Measurements from ENCODE around the gene ESRP2.

The ESRP2 gene

GRCh38 chr16:68227850-68228553, 7.9 kb downstream of the ESRP2 start:
- DNase-seq, result no peak
- TF ChIP-seq, protein P1, sequence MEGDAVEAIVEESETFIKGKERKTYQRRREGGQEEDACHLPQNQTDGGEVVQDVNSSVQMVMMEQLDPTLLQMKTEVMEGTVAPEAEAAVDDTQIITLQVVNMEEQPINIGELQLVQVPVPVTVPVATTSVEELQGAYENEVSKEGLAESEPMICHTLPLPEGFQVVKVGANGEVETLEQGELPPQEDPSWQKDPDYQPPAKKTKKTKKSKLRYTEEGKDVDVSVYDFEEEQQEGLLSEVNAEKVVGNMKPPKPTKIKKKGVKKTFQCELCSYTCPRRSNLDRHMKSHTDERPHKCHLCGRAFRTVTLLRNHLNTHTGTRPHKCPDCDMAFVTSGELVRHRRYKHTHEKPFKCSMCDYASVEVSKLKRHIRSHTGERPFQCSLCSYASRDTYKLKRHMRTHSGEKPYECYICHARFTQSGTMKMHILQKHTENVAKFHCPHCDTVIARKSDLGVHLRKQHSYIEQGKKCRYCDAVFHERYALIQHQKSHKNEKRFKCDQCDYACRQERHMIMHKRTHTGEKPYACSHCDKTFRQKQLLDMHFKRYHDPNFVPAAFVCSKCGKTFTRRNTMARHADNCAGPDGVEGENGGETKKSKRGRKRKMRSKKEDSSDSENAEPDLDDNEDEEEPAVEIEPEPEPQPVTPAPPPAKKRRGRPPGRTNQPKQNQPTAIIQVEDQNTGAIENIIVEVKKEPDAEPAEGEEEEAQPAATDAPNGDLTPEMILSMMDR (IDR thresholded peaks at IDR 0.05; ENCODE audit: low read depth, low read length, missing control alignments), result no peak
- H3K27me3 ChIP-seq (replicated peaks), result no peaks in the 10 kb centered on the region
- no peak overlapping the region for H3K4me3 ChIP-seq (ENCODE audit: low read depth, low read length)
- no peaks in the 10 kb centered on the region for H3K36me3 ChIP-seq (replicated peaks)
- in situ Hi-C loops (cut with HindIII; ENCODE audit: low pct_ligation_motif_present, low sequenced_read_pairs), result no loop called here
- H3K27ac ChIP-seq, result no peak overlapping the region

DNA sequence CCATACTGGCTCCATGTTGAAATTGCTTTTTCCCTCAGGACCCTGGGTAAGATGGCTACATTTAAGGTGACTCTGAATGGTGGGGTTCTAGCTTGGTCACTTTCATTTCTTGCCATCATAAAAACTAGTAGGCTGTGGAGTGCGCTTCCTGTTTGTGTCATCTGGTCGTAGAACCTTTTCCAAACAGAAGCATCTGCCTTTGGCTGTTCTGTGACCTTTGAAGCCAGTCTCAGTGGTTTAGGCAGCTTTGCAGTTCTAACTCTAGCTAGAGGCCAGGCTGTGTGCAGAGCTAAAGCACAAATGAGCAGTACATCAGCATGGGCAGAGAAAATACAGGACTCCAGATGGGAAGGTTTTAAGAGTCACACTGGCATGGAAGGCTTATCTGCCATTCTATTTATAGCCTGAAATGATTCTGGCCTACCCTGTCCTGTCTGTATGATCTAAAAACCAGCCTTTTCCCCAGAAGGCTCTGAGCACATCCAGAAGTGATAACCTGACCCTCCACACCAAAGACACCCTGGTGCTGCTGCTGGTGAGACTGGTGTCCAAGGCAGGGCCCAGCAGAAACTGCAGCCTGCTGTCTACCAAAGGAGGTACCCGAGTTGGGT, 8.6 kb downstream of the ESRP2 start:
- TF ChIP-seq, protein P1 (IDR thresholded peaks at IDR 0.05; ENCODE audit: low read depth, low read length, missing control alignments), result no peak
- in situ Hi-C loops (cut with HindIII; ENCODE audit: low pct_ligation_motif_present, low sequenced_read_pairs), result no loop called here
- Histone ChIP-seq H3K27ac (no peak overlapping the region), H3K4me3 (ENCODE audit: low read depth, low read length) (no peak overlapping the region), H3K36me3 (replicated peaks) (no peaks in the 10 kb centered on the region), H3K27me3 (replicated peaks) (no peaks in the 10 kb centered on the region)
- DNase-seq, result no peak

DNA sequence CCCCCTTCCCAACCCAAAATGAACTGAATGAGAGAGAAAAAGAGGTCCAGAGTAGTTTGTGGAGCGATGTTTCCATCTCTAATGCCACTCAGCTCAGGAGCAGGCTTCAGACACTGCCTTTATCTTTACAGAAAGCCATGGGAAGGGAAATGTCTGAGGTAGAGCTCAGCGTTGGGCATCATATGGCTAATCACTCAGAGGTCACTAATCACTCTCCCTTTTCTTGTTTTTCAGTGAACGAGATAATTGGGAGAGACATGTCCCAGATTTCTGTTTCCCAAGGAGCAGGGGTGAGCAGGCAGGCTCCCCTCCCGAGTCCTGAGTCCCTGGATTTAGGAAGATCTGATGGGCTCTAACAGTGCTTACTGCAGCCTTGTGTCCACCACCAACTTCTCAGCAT, 9.8 kb downstream of the ESRP2 start:
- no peak overlapping the region for H3K27ac ChIP-seq
- in situ Hi-C loops (cut with HindIII; ENCODE audit: low pct_ligation_motif_present, low sequenced_read_pairs), result no loop called here
- no peaks in the 10 kb centered on the region for H3K27me3 ChIP-seq (replicated peaks)
- DNase-seq, result no peak
- H3K36me3 ChIP-seq (replicated peaks), result no peaks in the 10 kb centered on the region
- no peak overlapping the region for H3K4me3 ChIP-seq (ENCODE audit: low read depth, low read length)
- TF ChIP-seq, protein P1 (IDR thresholded peaks at IDR 0.05; ENCODE audit: low read depth, low read length, missing control alignments), result no peak

DNA sequence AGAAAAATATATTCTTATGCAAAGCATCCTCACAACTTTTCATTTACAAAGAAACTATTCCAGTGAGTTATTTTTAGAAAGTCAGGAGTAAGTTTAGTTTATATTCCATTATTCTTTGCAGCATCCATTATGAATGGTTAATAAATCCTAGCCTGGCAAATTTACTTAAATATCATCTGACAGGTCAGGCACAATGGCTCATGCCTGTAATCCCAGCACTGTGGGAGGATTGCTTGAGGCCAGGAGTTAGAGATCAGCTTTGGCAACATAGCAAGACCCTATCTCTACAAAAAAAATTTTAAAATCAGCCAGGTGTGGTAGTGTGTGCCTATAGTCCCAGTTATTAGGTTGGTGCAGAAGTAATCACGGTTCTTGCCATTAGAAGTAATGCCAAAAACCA, 12.9 kb downstream of the ESRP2 start:
- Histone ChIP-seq H3K36me3 (replicated peaks) (no peaks in the 10 kb centered on the region), H3K4me3 (ENCODE audit: low read depth, low read length) (no peak overlapping the region), H3K27ac (no peak overlapping the region), H3K27me3 (replicated peaks) (no peaks in the 10 kb centered on the region)
- in situ Hi-C loops (cut with HindIII; ENCODE audit: low pct_ligation_motif_present, low sequenced_read_pairs), result no loop called here
- DNase-seq, result no peak
- TF ChIP-seq, protein P1 (IDR thresholded peaks at IDR 0.05; ENCODE audit: low read depth, low read length, missing control alignments), result no peak

DNA sequence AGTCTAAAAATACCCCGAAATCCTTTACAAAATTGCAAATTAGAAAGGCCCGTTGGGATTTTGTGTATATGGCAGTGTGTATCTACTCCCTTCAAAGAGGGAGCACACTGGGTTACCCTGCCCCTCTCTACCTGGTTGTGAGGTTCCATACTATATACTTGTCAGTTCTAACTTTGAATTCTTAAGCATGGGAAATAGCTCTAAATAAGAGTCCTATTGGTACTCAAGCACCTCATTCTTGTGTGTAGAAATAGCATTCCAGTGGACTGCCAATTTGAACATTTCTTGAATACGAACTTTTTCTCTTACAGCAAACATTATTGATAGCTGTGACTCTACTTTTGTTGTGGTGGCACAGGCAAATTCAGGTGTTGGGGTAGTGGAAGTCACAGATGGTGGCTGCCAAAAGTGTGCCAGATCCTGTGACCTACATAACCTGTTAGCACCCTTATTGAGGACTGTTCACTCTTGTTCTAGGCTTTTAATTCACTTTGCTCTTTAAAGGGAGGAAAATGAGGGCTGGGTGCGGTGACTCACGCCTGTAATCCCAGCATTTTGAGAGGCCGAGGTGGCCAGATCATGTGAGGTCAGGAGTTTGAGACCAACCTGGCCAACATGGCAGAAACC, 16.1 kb downstream of the ESRP2 start:
- no peak overlapping the region for H3K4me3 ChIP-seq (ENCODE audit: low read depth, low read length)
- DNase-seq, result no peak
- in situ Hi-C loops (cut with HindIII; ENCODE audit: low pct_ligation_motif_present, low sequenced_read_pairs), result no loop called here
- no peaks in the 10 kb centered on the region for H3K27me3 ChIP-seq (replicated peaks)
- TF ChIP-seq, protein P1 (IDR thresholded peaks at IDR 0.05; ENCODE audit: low read depth, low read length, missing control alignments), result no peak
- no peaks in the 10 kb centered on the region for H3K36me3 ChIP-seq (replicated peaks)
- H3K27ac ChIP-seq, result no peak overlapping the region
